ENCODE data around the gene AP4M1.

DNA sequence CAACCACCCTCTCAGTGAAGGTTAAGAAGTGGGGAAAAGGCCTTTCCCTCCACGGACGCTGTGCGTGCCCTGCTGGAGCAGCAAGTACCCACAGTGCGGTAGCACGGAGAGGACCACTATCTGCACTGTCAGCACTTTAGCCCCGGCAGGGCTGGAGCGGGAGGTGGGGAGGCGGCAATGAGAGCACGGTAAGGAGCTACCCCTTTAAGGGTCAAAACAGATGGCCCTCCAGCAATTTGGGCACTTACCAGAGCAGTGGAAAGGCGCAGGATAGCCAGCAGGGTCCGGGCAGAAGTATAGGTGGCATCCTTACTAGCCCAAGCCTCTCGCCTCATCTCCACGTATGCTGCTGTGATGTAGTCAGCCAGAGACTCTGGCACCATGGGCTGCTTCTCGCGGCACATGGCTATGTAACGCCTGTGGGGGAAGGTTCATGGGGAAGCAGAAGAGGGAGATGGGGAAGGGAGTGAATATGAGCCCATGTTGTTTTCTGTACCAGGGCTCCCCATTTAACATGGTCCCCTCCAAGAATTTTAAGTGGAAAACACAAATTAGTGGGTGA is 7.4 kb upstream of the AP4M1 start:
- no peak for TF ChIP-seq POLR2A (IDR thresholded peaks at IDR 0.05)
- TF ChIP-seq, protein P1, sequence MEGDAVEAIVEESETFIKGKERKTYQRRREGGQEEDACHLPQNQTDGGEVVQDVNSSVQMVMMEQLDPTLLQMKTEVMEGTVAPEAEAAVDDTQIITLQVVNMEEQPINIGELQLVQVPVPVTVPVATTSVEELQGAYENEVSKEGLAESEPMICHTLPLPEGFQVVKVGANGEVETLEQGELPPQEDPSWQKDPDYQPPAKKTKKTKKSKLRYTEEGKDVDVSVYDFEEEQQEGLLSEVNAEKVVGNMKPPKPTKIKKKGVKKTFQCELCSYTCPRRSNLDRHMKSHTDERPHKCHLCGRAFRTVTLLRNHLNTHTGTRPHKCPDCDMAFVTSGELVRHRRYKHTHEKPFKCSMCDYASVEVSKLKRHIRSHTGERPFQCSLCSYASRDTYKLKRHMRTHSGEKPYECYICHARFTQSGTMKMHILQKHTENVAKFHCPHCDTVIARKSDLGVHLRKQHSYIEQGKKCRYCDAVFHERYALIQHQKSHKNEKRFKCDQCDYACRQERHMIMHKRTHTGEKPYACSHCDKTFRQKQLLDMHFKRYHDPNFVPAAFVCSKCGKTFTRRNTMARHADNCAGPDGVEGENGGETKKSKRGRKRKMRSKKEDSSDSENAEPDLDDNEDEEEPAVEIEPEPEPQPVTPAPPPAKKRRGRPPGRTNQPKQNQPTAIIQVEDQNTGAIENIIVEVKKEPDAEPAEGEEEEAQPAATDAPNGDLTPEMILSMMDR (IDR thresholded peaks at IDR 0.05), result no peak
